ENCODE results near the gene SLPI.

DNA sequence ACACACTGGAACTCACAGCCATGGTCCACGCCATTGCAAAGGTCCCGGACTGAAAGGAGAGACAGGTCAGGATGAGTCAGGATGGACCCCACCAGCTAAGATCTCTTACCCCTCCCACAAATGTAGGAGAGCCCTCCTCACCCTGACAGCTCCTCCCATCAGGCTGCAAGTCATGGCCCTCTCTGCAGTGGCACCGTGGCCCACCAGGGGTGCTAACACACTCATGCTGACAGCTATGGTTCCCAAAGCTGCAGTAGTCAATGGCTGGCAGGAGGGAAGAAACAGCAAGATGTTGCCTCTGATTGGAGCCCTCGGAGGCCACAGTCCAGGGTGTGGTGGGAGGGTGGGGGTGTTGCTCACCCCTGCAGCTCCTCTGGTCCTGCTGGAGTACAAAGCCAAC, 46.6 kb upstream of the SLPI start:
- TF ChIP-seq, protein P1, sequence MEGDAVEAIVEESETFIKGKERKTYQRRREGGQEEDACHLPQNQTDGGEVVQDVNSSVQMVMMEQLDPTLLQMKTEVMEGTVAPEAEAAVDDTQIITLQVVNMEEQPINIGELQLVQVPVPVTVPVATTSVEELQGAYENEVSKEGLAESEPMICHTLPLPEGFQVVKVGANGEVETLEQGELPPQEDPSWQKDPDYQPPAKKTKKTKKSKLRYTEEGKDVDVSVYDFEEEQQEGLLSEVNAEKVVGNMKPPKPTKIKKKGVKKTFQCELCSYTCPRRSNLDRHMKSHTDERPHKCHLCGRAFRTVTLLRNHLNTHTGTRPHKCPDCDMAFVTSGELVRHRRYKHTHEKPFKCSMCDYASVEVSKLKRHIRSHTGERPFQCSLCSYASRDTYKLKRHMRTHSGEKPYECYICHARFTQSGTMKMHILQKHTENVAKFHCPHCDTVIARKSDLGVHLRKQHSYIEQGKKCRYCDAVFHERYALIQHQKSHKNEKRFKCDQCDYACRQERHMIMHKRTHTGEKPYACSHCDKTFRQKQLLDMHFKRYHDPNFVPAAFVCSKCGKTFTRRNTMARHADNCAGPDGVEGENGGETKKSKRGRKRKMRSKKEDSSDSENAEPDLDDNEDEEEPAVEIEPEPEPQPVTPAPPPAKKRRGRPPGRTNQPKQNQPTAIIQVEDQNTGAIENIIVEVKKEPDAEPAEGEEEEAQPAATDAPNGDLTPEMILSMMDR (IDR thresholded peaks at IDR 0.05; ENCODE audit: low read length) = peak; percentile 43
- TF ChIP-seq EZH2 (IDR thresholded peaks at IDR 0.05; ENCODE audit: borderline replicate concordance, low read length) = no peak

Measured in OCI-LY1 (cell line).